GM12878 (cell line): ENCODE measurements around the gene GNG13. TPM values are rescaled to one million over a fixed set of nuclear protein-coding genes. Genes with fewer than 3 reads are reported as not detected.

Experiments used
- ATAC-seq: fragments of 200-7000 bp; cut with Tn5 transposase; 3 replicates; pipeline ENCODE4 v1.9.1; 2020; ENCODE audit warnings: mild to moderate bottlenecking, moderate library complexity
- BruUV-seq: library from RNA; stranded (reverse); fragments of 400-500 nt; replicated peaks from 2 replicates; lab custom pipeline; 2021; lab: Mats Ljungman, UMichigan
- CTCF ChIA-PET: fragments of 300-600 bp; sonication (Branson Sonifier 250); formaldehyde crosslinking; extraction: SDS; loops from one replicate; lab custom pipeline; 2021; ENCODE audit warnings: inconsistent platforms; lab: Yijun Ruan, JAX
- POLR2A ChIA-PET: fragments of 350-600 bp; formaldehyde crosslinking; extraction: SDS; loops from one replicate; lab custom pipeline; 2021; ENCODE audit warnings: inconsistent platforms; lab: Charles Lee
- RAD21 ChIA-PET: fragments of 300-600 bp; sonication (Branson Sonifier 250); formaldehyde crosslinking; loops from one replicate; lab custom pipeline; 2023; ENCODE audit warnings: antibody characterized with exemption; ENCODE audit not compliant: unreplicated experiment; lab: Charles Lee
- SMC1A ChIA-PET: fragments of 300-600 bp; sonication (Branson Sonifier 250); formaldehyde crosslinking; loops from one replicate; lab custom pipeline; 2023; ENCODE audit not compliant: unreplicated experiment, uncharacterized antibody; lab: Charles Lee
- DNase-seq: peaks from one replicate; pipeline ENCODE4 v3.0.0-alpha.2; 2011; ENCODE audit warnings: low read depth, low spot score
- FAIRE-seq: peaks from 3 replicates; lab custom pipeline; 2011; peaks lifted over from hg19 to GRCh38; lab: Jason Lieb, UNC
- H2AFZ ChIP-seq: 2 replicates; pipeline ENCODE4 v1.6.0; 2011; ENCODE audit warnings: low read depth, low read length, control low read depth; ENCODE audit not compliant: control insufficient read depth
- H3K27ac ChIP-seq: 2 replicates; pipeline ENCODE4 v1.5.1; 2011; ENCODE audit warnings: control low read depth; ENCODE audit not compliant: control insufficient read depth, insufficient read depth
- H3K27me3 ChIP-seq, 2 experiments: replicated peaks in 1 of 2; 2 replicates each; pipeline versions ENCODE4 v1.6.0 to v1.6.1; 2011; ENCODE audit warnings: low read length in 1 of 2; ENCODE audit not compliant: control insufficient read depth in 2 of 2, insufficient read depth in 2 of 2
- H3K36me3 ChIP-seq, 2 experiments: 2 replicates each; pipeline ENCODE4 v1.5.1; 2011; ENCODE audit warnings: low read length in 1 of 2; ENCODE audit not compliant: control insufficient read depth in 2 of 2, insufficient read depth in 2 of 2
- H3K4me1 ChIP-seq: 2 replicates; pipeline ENCODE4 v1.6.1; 2011; ENCODE audit warnings: mild to moderate bottlenecking, low read length, moderate library complexity, mixed read lengths; ENCODE audit not compliant: control insufficient read depth, insufficient read depth
- H3K4me2 ChIP-seq: 2 replicates; pipeline ENCODE4 v1.6.0; 2011; ENCODE audit warnings: control low read depth; ENCODE audit not compliant: control insufficient read depth, insufficient read depth
- H3K4me3 ChIP-seq: fragments of 200-600 bp; sonication (generic); 2 replicates; pipeline ENCODE4 v1.5.1; 2016
- H3K79me2 ChIP-seq: 2 replicates; pipeline ENCODE4 v1.6.0; 2011; ENCODE audit warnings: low read length; ENCODE audit not compliant: control insufficient read depth, insufficient read depth
- H3K9ac ChIP-seq: 2 replicates; pipeline ENCODE4 v1.8.0; 2011; ENCODE audit warnings: low read length, control low read depth, mixed read lengths; ENCODE audit not compliant: control insufficient read depth, insufficient read depth
- H3K9me3 ChIP-seq: replicated peaks from 3 replicates; pipeline ENCODE4 v1.5.1; 2011; ENCODE audit warnings: mild to moderate bottlenecking, low read length; ENCODE audit not compliant: control insufficient read depth, insufficient read depth
- H4K20me1 ChIP-seq: 2 replicates; pipeline ENCODE4 v1.6.0; 2011; ENCODE audit not compliant: control insufficient read depth, insufficient read depth
- BCL3 ChIP-seq: IDR thresholded peaks from 2 replicates; pipeline ENCODE4 v1.6.1; 2011; ENCODE audit warnings: borderline replicate concordance, low read depth, mild to moderate bottlenecking, moderate library complexity, low read length; ENCODE audit not compliant: insufficient read depth, poor library complexity, severe bottlenecking
- CEBPZ ChIP-seq: fragments of 150-350 bp; IDR thresholded peaks from 2 replicates; pipeline ENCODE4 v1.6.1; 2016; ENCODE audit warnings: low read depth, low read length
- CTCF ChIP-seq, 3 experiments: IDR thresholded peaks in 2 of 3; conservative IDR thresholded peaks in 1 of 3; 2 replicates each; pipeline ENCODE4 v1.5.1; 2011; ENCODE audit warnings: low read depth in 3 of 3, low read length in 3 of 3, mild to moderate bottlenecking in 3 of 3, control low read depth in 2 of 3, moderate library complexity in 2 of 3, inconsistent platforms in 1 of 3, mixed read lengths in 1 of 3; ENCODE audit not compliant: control insufficient read depth in 2 of 3, insufficient read depth in 1 of 3; ENCODE audit errors: extremely low read depth in 1 of 3
- MYC ChIP-seq: IDR thresholded peaks from 2 replicates; pipeline ENCODE4 v1.6.1; 2011; ENCODE audit warnings: mild to moderate bottlenecking, low read length, moderate library complexity, inconsistent platforms; ENCODE audit not compliant: insufficient read depth, insufficient replicate concordance, insufficient read length, severe bottlenecking
- NBN ChIP-seq: fragments of 450-650 bp; IDR thresholded peaks from 2 replicates; pipeline ENCODE4 v1.6.1; 2016
- NKRF ChIP-seq: fragments of 450-650 bp; conservative IDR thresholded peaks from 2 replicates; pipeline ENCODE4 v1.6.1; 2017; ENCODE audit warnings: mild to moderate bottlenecking, moderate library complexity
- NRF1 ChIP-seq: conservative IDR thresholded peaks from 2 replicates; pipeline ENCODE4 v1.6.1; 2011; ENCODE audit warnings: mild to moderate bottlenecking, low read depth, low read length, improper control_type of control experiment
- SKIL ChIP-seq: fragments of 450-650 bp; IDR thresholded peaks from 2 replicates; pipeline ENCODE4 v1.6.1; 2017; ENCODE audit warnings: mild to moderate bottlenecking, low read depth, inconsistent platforms; ENCODE audit not compliant: poor library complexity, severe bottlenecking
- SREBF1 ChIP-seq: IDR thresholded peaks from 2 replicates; pipeline ENCODE4 v1.6.1; 2012; ENCODE audit warnings: mild to moderate bottlenecking, low read length
- WGBS: methylation state at CpG from one replicate; pipeline ENCODE4 v1.1.6; 2016; ENCODE audit warnings: low lambda C conversion rate; ENCODE audit not compliant: insufficient replicate concordance, insufficient coverage; ENCODE audit errors: missing lambda C conversion rate; 5-methylcytosine and 5-hydroxymethylcytosine counted together
- in situ Hi-C: fragments of 300-500 bp; cut with MboI; formaldehyde crosslinking; loops from 9 replicates; pipeline ENCODE4 v1.14.3; 2018; ENCODE audit warnings: mixed read lengths
- intact Hi-C: fragments of 100-400 bp; cut with micrococcal nuclease; formaldehyde crosslinking; loops from one replicate; pipeline ENCODE4 v1.14.2; 2022; ENCODE audit not compliant: unreplicated experiment
- polyA plus RNA-seq, 11 experiments: library from polyadenylated mRNA; depleted of rRNA in 4 of 11; unstranded in 6 of 11; stranded (reverse) in 5 of 11; fragments of >200 nt; fragmentation: Nextera tagmentation in 4 of 11; fragmentation: Illumina TruSeq in 1 of 11; extraction: Ambion mirVana in 4 of 11; extraction: Trizol in 1 of 11; gene quantifications; 1 replicate in 1 of 11; 2 replicates in 10 of 11; pipeline versions ENCODE4 v1.2.1 to v1.2.3, GENCODE V29; 2011 to 2016; ENCODE audit warnings: inconsistent platforms in 2 of 11, missing spikeins in 2 of 11, low read depth in 1 of 11
- total RNA-seq, 4 experiments: library from RNA; depleted of rRNA in 3 of 4; stranded (reverse); fragments of >200 nt in 3 of 4; fragmentation: Illumina TruSeq in 1 of 4; extraction: Trizol in 1 of 4; gene quantifications; 2 replicates each; pipeline versions ENCODE4 v1.2.1 to v1.2.3, GENCODE V29; 2013 to 2021

Gene GNG13
- total and polyA plus RNA-seq, 10 of the 15 experiments (the other 5 are each of a cell fraction or from before 2014, with no cell fraction given): not detected

GRCh38 chr16:794091-794822 lies 6.3 kb downstream of the GNG13 start (continued):
- no peak for TF ChIP-seq NKRF
- no peak for TF ChIP-seq SKIL
- TF ChIP-seq SREBF1: no peak

GRCh38 chr16:793414-793813 lies 7.1 kb downstream of the GNG13 start:
- H3K4me2 ChIP-seq: no peak overlapping the region
- WGBS: 59% methylated on average over 8 of the region's 8 CpGs
- peaks cover 4% of the 10 kb centered on the region; the same call in 1 of the 2 replicates for H3K4me1 ChIP-seq
- CTCF ChIA-PET: no interaction called here
- no peak overlapping the region for H2AFZ ChIP-seq
- no TSS peak for BruUV-seq
- H3K36me3 ChIP-seq: peaks cover 0 to 16% of the 10 kb centered on the region in 2 experiments; a peak in 2 of 4 replicates
- POLR2A ChIA-PET: no interaction called here
- in situ Hi-C loops: no loop called here
- ATAC-seq (no peak), FAIRE-seq (no peak), DNase-seq (no peak)
- no peaks in the 10 kb centered on the region for H3K9me3 ChIP-seq
- H3K27me3 ChIP-seq: no peaks in the 10 kb centered on the region
- H3K79me2 ChIP-seq: peaks cover 12% of the 10 kb centered on the region
- RAD21 ChIA-PET: no interaction called here
- H3K4me3 ChIP-seq: no peak overlapping the region
- intact Hi-C loops: no loop called here
- H3K9ac ChIP-seq: no peak overlapping the region
- H4K20me1 ChIP-seq: no peaks in the 10 kb centered on the region
- no peak overlapping the region for H3K27ac ChIP-seq
- SMC1A ChIA-PET: no interaction called here
- TF ChIP-seq NBN (no peak), CTCF (IDR thresholded peaks at IDR 0.05 in 2 of 3, conservative IDR thresholded peaks at IDR 0.05 in 1 of 3; ENCODE audit: control insufficient read depth in 2 of 3, extremely low read depth in 1 of 3, insufficient read depth in 1 of 3, low read depth in 3 of 3, low read length in 3 of 3) (no peak), BCL3 (no peak), CEBPZ (no peak), NRF1 (no peak), MYC (no peak)
